AG20443 (cell line): ENCODE data around the gene SPTBN5.

Source experiments
- DNase-seq: peaks from one replicate; pipeline ENCODE4 v3.0.0; 2012; ENCODE audit warnings: low spot score, mixed read lengths

The SPTBN5 gene

GRCh38 chr15:41801850-41802455, 91.9 kb downstream of the SPTBN5 start:
- DNase-seq = no peak

GRCh38 chr15:41801185-41801584, 92.7 kb downstream of the SPTBN5 start:
- DNase-seq = no peak

GRCh38 chr15:41799488-41799805, 94.4 kb downstream of the SPTBN5 start:
- no peak for DNase-seq

GRCh38 chr15:41798607-41799487, 95.0 kb downstream of the SPTBN5 start:
- peak; percentile 37 for DNase-seq
